Measurements from ENCODE around the gene FRY.

Gene FRY

GRCh38 chr13:32136716-32137115 is 105.1 kb downstream of the FRY start:
- Histone ChIP-seq H3K36me3 (replicated peaks) (no peaks in the 10 kb centered on the region), H3K27me3 (replicated peaks) (no peaks in the 10 kb centered on the region), H3K4me3 (ENCODE audit: low read depth, low read length) (no peak overlapping the region), H3K27ac (no peak overlapping the region)
- TF ChIP-seq CTCF (IDR thresholded peaks at IDR 0.05; ENCODE audit: low read depth, low read length, missing control alignments): no peak
- DNase-seq: no peak
- in situ Hi-C loops (cut with HindIII; ENCODE audit: low pct_ligation_motif_present, low sequenced_read_pairs): no loop called here

GRCh38 chr13:32139251-32139650 is 107.7 kb downstream of the FRY start:
- no peak for DNase-seq
- H3K4me3 ChIP-seq (ENCODE audit: low read depth, low read length): no peak overlapping the region
- in situ Hi-C loops (cut with HindIII; ENCODE audit: low pct_ligation_motif_present, low sequenced_read_pairs): no loop called here
- H3K36me3 ChIP-seq (replicated peaks): no peaks in the 10 kb centered on the region
- no peaks in the 10 kb centered on the region for H3K27me3 ChIP-seq (replicated peaks)
- H3K27ac ChIP-seq: no peak overlapping the region
- no peak for TF ChIP-seq CTCF (IDR thresholded peaks at IDR 0.05; ENCODE audit: low read depth, low read length, missing control alignments)

GRCh38 chr13:32140109-32140508 is 108.5 kb downstream of the FRY start:
- Histone ChIP-seq H3K27me3 (replicated peaks) (no peaks in the 10 kb centered on the region), H3K36me3 (replicated peaks) (no peaks in the 10 kb centered on the region), H3K4me3 (ENCODE audit: low read depth, low read length) (no peak overlapping the region), H3K27ac (no peak overlapping the region)
- no peak for DNase-seq
- TF ChIP-seq CTCF (IDR thresholded peaks at IDR 0.05; ENCODE audit: low read depth, low read length, missing control alignments): no peak
- in situ Hi-C loops (cut with HindIII; ENCODE audit: low pct_ligation_motif_present, low sequenced_read_pairs): no loop called here

- Histone ChIP-seq H3K27me3 (replicated peaks) (no peaks in the 10 kb centered on the region), H3K4me3 (ENCODE audit: low read depth, low read length) (no peak overlapping the region), H3K27ac (no peak overlapping the region), H3K36me3 (replicated peaks) (no peaks in the 10 kb centered on the region)
- no peak for TF ChIP-seq CTCF (IDR thresholded peaks at IDR 0.05; ENCODE audit: low read depth, low read length, missing control alignments)
- DNase-seq: no peak
- in situ Hi-C loops (cut with HindIII; ENCODE audit: low pct_ligation_motif_present, low sequenced_read_pairs): no loop called here
These were observed 109.9 kb downstream of the FRY start for GRCh38 chr13:32141462-32141861.

- in situ Hi-C loops (cut with HindIII; ENCODE audit: low pct_ligation_motif_present, low sequenced_read_pairs): no loop called here
- TF ChIP-seq CTCF (IDR thresholded peaks at IDR 0.05; ENCODE audit: low read depth, low read length, missing control alignments): no peak
- DNase-seq: no peak
- H3K27me3 ChIP-seq (replicated peaks): no peaks in the 10 kb centered on the region
- no peak overlapping the region for H3K27ac ChIP-seq
- H3K36me3 ChIP-seq (replicated peaks): no peaks in the 10 kb centered on the region
- no peak overlapping the region for H3K4me3 ChIP-seq (ENCODE audit: low read depth, low read length)
These were observed 110.5 kb downstream of the FRY start for GRCh38 chr13:32142115-32142514.

- Histone ChIP-seq H3K4me3 (ENCODE audit: low read depth, low read length) (no peak overlapping the region), H3K27me3 (replicated peaks) (no peaks in the 10 kb centered on the region), H3K36me3 (replicated peaks) (no peaks in the 10 kb centered on the region), H3K27ac (no peak overlapping the region)
- in situ Hi-C loops (cut with HindIII; ENCODE audit: low pct_ligation_motif_present, low sequenced_read_pairs): no loop called here
- TF ChIP-seq CTCF (IDR thresholded peaks at IDR 0.05; ENCODE audit: low read depth, low read length, missing control alignments): no peak
- DNase-seq: no peak
These were observed 111.4 kb downstream of the FRY start for GRCh38 chr13:32142956-32143375.
